Heart left ventricle (tissue), 13 donors: ENCODE results near the gene KDM8.

Source experiments
- CTCF ChIP-seq, 12 donors: fragments of 200-600 bp; sonication (generic) in 4 of 12; IDR thresholded peaks; one replicate each; pipeline versions ENCODE4 v1.5.0 to v1.8.0; 2018 to 2022; ENCODE audit warnings: antibody characterized with exemption in 12 of 12, mild to moderate bottlenecking in 5 of 12
- POLR2A ChIP-seq, 2 donors: fragments of 450-650 bp; IDR thresholded peaks; one replicate each; pipeline ENCODE4 v1.6.1; 2017; ENCODE audit warnings: antibody characterized with exemption in 2 of 2, mild to moderate bottlenecking in 2 of 2, moderate library complexity in 2 of 2
- donor health status: ischemic (EF 13 %, LVEDD 7.1; RV severe dilation, severe dysfunction).
- donor health status: DM: no; HTN: yes; CAD: no.
- donor health status: DM: no; HTN: no; CAD: no.
- donor health status: ischemic (EF 25% LVEDD 6.9; RV normal size, moderate dysfunction).
- donor health status: ischemic (EF 25% LVEDD 5.7; RV mildly dilated, moderate dysfunction).
- donor health status: ischemic (EF 35%, LVEDD 5.7; RV mildly dilated, moderate dysfunction).
- donor health status: nonischemic (EF 11% LVEDD 7.7; RV severe dilation, severe dysfunction).
- donor health status: DM: yes; HTN: yes; CAD: no.
- donor health status: PGD.
- donor health status: ischemic (EF 29% LVEDD 5.4; RV normal size, mild dysfunction).
- donor health status: nonischemic (EF 23%, LVEDD 6.1; RV moderate dilation, normal function).

GRCh38 chr16:27175888-27176287 lies 27.4 kb upstream of the KDM8 start:
- TF ChIP-seq CTCF (IDR thresholded peaks at IDR 0.05) (no peak), POLR2A (IDR thresholded peaks at IDR 0.05) (no peak)
